Activated naive CD8-positive, alpha-beta T cell treated with anti-CD3 and anti-CD28 coated beads, Interleukin-2, amount 10 ng/mL, durations not matched to agents 7 days and 5 days (primary cell): ENCODE data around the gene ANKRD11. TPM values are rescaled to one million over a fixed set of nuclear protein-coding genes. Genes with fewer than 3 reads are reported as not detected.

Experiments used
- ATAC-seq: fragments of 150-1000 bp; cut with Tn5 transposase; one replicate; pipeline ENCODE4 v1.10.0; 2021; ENCODE audit warnings: low read depth, moderate library complexity
- POLR2A ChIA-PET: fragments of 350-600 bp; sonication (Branson Sonifier 250); formaldehyde crosslinking; loops from one replicate; lab custom pipeline; 2021; ENCODE audit warnings: antibody characterized with exemption; lab: Charles Lee
- DNase-seq: peaks from one replicate; pipeline ENCODE4 v3.0.0; 2021
- H3K27ac Mint-ChIP-seq: one replicate; pipeline ENCODE4 v1.8.0; 2022; ENCODE audit warnings: mild to moderate bottlenecking, mixed read lengths
- H3K27me3 Mint-ChIP-seq: one replicate; pipeline ENCODE4 v1.8.0; 2022; ENCODE audit warnings: mild to moderate bottlenecking, moderate library complexity, mixed read lengths
- H3K36me3 Mint-ChIP-seq: one replicate; pipeline ENCODE4 v1.8.0; 2021; ENCODE audit warnings: mild to moderate bottlenecking, mixed read lengths
- H3K4me1 Mint-ChIP-seq: one replicate; pipeline ENCODE4 v1.8.0; 2021; ENCODE audit warnings: mixed read lengths
- H3K4me3 Mint-ChIP-seq: one replicate; pipeline ENCODE4 v1.8.0; 2022; ENCODE audit warnings: mild to moderate bottlenecking, moderate library complexity, mixed read lengths
- H3K9me3 Mint-ChIP-seq: one replicate; pipeline ENCODE4 v1.8.0; 2021; ENCODE audit warnings: mixed read lengths
- total RNA-seq, 2 experiments: library from RNA; stranded (reverse); gene quantifications; one replicate each; pipeline ENCODE4 v1.2.3, GENCODE V29; 2021

The ANKRD11 gene
- total RNA-seq, 2 experiments from 2014 or later: 213 to 217 TPM

DNA sequence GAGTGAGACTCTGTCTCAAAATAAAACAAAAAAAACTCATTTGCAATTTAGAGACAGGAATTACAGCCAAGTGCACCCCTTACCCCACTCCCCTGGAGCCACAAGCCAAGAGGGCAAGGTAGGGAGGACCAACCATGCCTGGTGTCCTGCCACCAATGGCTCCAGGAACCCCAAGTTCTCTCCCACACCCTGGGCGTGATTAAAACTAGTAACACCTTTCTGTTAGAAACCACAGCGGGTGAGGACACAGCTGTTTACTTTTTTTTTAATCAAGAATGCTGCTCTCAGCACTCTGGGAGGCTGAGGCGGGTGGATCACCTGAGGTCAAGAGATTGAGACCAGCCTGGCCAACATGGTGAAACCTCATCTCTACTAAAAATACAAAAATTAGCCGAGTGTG, 38.1 kb downstream of the ANKRD11 start:
- Mint-ChIP-seq H3K9me3 (no peaks in the 10 kb centered on the region), H3K27ac (no peak overlapping the region), H3K4me1 (peaks cover 66% of the 10 kb centered on the region), H3K27me3 (no peaks in the 10 kb centered on the region), H3K4me3 (no peak overlapping the region), H3K36me3 (peaks cover 8% of the 10 kb centered on the region)
- POLR2A ChIA-PET: no interaction called here
- DNase-seq (no peak), ATAC-seq (no peak)

GRCh38 chr16:89450537-89450936, 39.8 kb downstream of the ANKRD11 start:
- Mint-ChIP-seq H3K4me1 (peaks cover 70% of the 10 kb centered on the region), H3K27ac (no peak overlapping the region), H3K9me3 (no peaks in the 10 kb centered on the region), H3K36me3 (peaks cover 4% of the 10 kb centered on the region), H3K4me3 (no peak overlapping the region), H3K27me3 (no peaks in the 10 kb centered on the region)
- DNase-seq (no peak), ATAC-seq (no peak)
- POLR2A ChIA-PET: interaction anchor here (1.1 kb wide), 1 partner anchor 40 kb away, joined by 5 read pairs; the partner anchor contains the start of gene ANKRD11

DNA sequence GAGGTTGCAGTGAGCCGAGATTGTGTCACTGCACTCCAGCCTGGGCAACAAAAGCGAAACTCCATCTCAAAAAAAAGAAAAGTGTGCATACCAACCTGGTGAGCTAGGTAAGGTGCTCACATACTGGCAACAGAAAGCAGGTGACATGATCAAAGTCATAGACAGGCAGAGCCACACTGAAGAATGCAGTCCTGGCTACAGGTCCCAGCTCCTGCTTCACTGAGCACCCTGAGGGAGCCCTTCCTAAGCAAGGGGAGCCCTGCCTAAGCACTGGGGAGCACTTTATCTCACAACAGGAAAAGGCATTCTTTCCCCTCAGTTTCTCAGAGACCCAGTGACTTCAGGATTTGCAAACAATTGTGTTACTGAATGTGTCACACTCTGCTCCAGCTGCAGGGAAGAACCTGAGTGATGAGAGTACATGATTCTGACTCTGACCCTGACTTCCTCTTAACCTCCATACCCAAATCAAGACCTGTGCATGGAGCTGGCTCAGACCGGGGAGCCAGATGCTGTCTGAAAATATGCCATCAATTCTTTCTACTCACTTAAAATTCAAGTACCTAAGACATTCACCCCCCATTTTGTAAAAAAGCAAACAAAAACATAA, 40.5 kb downstream of the ANKRD11 start:
- H3K4me1 Mint-ChIP-seq: peaks cover 73% of the 10 kb centered on the region
- peaks cover 4% of the 10 kb centered on the region for H3K36me3 Mint-ChIP-seq
- H3K27ac Mint-ChIP-seq: peak overlapping the region; percentile 59
- ATAC-seq: peak; percentile 13
- POLR2A ChIA-PET: interaction anchor here (0.5 kb wide), 1 partner anchor 45 kb away, joined by 4 read pairs; no protein-coding TSS in a partner anchor
- no peaks in the 10 kb centered on the region for H3K27me3 Mint-ChIP-seq
- H3K9me3 Mint-ChIP-seq: no peaks in the 10 kb centered on the region
- H3K4me3 Mint-ChIP-seq: peak overlapping the region; percentile 28
- DNase-seq: no peak

DNA sequence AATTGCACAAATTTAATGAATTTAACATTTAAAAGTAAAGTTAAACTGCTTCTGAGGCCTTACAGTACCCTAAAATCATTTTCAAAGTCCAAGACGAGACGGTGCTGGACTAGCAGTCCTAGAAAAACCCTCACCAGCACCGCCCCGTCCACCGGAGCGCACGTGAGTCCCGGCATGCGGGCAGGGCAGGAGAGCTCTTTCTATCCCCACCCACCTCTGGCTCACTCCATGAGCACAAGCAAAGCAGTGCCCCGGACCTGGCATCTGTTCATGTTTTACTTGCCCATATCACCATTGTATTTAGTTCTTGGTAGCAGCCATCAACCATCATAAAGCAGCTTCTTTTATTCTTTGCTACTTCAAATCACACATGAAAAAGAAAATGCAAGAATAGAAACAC, 41.7 kb downstream of the ANKRD11 start:
- POLR2A ChIA-PET: no interaction called here
- ATAC-seq: no peak
- Mint-ChIP-seq H3K27me3 (no peaks in the 10 kb centered on the region), H3K4me3 (no peak overlapping the region), H3K27ac (no peak overlapping the region), H3K9me3 (no peaks in the 10 kb centered on the region), H3K4me1 (peaks cover 77% of the 10 kb centered on the region), H3K36me3 (peaks cover 1% of the 10 kb centered on the region)
- no peak for DNase-seq

DNA sequence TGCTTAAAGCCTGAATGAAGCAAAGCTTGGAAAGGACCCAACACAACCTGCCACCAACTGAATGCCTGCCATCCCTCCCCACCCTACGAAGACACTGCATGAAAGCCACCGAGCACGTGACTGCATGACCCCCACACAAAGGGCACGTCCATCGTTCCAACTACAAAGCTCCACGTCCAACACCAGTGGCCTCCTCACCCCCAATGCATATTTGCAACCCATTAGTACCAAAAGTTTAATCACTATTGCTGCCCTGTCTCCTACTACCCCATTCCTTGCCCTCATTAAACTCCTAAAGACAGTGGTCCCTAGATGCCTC, 43.4 kb downstream of the ANKRD11 start:
- ATAC-seq (no peak), DNase-seq (no peak)
- POLR2A ChIA-PET: interaction anchor here (0.6 to 1.8 kb wide), 3 partner anchors 8 to 61 kb away, joined by 3 to 11 read pairs (median 4); partner anchors contain the start of gene SPG7
- H3K4me3 Mint-ChIP-seq: peak overlapping the region; percentile 63
- H3K36me3 Mint-ChIP-seq: peaks cover 1% of the 10 kb centered on the region
- peak overlapping the region; percentile 3 for H3K27ac Mint-ChIP-seq
- no peaks in the 10 kb centered on the region for H3K9me3 Mint-ChIP-seq
- H3K27me3 Mint-ChIP-seq: no peaks in the 10 kb centered on the region
- peaks cover 82% of the 10 kb centered on the region for H3K4me1 Mint-ChIP-seq

DNA sequence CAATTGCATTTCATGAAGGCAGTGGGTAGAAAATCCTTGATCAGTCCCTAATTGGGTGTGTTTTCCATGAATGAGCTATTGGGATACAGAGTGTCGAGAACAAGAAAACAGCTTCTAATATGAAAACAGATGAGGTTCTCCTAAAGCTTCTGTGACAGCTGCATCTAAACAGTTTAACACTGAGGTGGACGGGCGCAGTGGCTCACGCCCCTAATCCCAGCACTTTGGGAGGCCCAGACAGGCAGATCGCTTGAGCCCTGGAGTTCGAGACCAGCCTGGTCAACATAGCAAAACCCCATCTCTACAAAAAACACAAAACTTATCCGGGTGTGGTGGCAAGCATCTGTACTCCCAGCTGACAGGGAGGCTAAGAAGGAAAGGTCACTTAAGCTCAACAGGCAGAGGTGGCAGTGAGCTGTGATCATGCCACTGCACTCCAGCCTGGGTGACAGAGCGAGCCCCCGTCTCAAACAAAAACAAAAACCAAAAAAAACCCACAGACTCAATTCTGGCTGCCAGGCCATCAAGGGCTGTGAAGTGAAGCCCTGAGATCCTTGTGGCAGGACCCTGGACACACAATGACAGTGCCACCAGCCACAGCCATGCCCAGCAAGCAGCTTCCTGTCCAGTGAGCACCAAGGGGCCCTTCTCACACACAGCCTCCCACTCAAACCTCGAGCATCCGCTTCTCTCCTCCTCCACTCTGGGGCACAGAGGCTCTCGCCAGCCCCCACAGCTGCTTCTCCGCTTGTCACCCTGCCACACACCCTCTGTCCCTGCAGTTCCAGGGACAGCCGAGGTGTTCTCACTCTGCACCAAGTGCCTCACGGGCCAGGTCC, 44.0 kb downstream of the ANKRD11 start:
- Mint-ChIP-seq H3K9me3 (no peaks in the 10 kb centered on the region), H3K36me3 (peaks cover 1% of the 10 kb centered on the region), H3K4me3 (peak overlapping the region; percentile 63), H3K27me3 (no peaks in the 10 kb centered on the region), H3K4me1 (peaks cover 84% of the 10 kb centered on the region), H3K27ac (peak overlapping the region; percentile 3)
- peak; percentile 45 for ATAC-seq
- POLR2A ChIA-PET: interaction anchor here (0.6 to 1.8 kb wide), 7 partner anchors 9 to 82 kb away, joined by 3 to 11 read pairs (median 4); partner anchors contain the start of gene SPG7
- DNase-seq: no peak

- Mint-ChIP-seq H3K27ac (peak overlapping the region; percentile 41), H3K9me3 (no peaks in the 10 kb centered on the region), H3K4me1 (peaks cover 83% of the 10 kb centered on the region), H3K4me3 (no peak overlapping the region), H3K36me3 (peaks cover 3% of the 10 kb centered on the region), H3K27me3 (no peaks in the 10 kb centered on the region)
- ATAC-seq (no peak), DNase-seq (no peak)
- POLR2A ChIA-PET: interaction anchor here (0.7 to 1.8 kb wide), 3 partner anchors 9 to 40 kb away, joined by 5 to 11 read pairs (median 6); no protein-coding TSS in a partner anchor
These were observed 45.2 kb downstream of the ANKRD11 start for GRCh38 chr16:89445166-89445565.

DNA sequence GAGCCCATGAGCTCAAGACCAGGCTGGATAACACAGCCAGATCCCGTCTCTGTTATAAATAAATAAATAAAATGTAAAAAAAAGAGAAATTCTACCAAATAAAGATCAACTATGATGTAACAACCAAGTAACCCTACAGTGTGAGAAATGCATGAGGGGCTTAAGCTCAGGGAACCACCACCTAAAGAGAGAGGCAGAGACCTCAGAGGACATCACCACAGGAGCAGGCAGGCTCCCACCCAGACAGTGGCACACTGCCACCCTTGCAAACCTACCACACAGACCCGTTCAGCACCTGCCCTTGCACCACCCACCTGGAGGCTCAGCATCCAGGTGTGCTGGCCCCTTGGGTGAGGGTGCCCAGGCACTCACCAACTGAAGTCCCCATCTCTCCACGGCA, 45.6 kb downstream of the ANKRD11 start:
- no peak overlapping the region for H3K4me3 Mint-ChIP-seq

DNA sequence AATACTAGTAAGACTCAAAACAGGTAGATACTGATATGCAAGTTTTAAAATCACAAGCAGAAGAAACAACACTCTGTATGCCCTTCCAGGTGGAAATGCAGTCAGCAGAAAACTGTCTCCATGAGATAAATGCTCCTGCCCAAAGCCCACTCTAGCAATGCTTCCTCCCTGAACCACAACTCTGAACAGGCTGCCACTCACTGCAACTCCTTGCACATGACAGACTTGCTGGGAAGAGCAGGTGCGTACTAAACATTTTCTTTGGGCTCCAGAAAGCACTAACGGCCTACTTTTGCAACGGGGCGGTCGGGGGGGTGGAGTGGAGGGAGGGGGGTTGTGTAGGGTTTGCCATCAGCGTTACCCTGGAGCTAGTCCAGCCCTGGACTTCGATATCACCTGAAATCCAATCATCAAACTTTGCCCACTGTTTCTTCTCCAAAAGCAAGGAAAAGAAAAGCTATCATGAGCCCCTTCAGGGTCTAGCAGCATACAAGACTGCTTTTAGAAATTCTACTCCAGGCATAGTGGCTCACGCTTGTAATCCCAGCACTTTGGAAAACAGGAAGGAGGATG, 46.1 kb downstream of the ANKRD11 start:
- H3K36me3 Mint-ChIP-seq: peaks cover 5% of the 10 kb centered on the region
- peak overlapping the region; percentile 12 for H3K27ac Mint-ChIP-seq

More for the DNA sequence above, 45.6 kb downstream of the ANKRD11 start:
- POLR2A ChIA-PET: interaction anchor here (1.2 kb wide), 1 partner anchor 41 kb away, joined by 6 read pairs; no protein-coding TSS in a partner anchor
- peaks cover 5% of the 10 kb centered on the region for H3K36me3 Mint-ChIP-seq
- H3K4me1 Mint-ChIP-seq: peaks cover 82% of the 10 kb centered on the region
- H3K27me3 Mint-ChIP-seq: no peaks in the 10 kb centered on the region
- H3K27ac Mint-ChIP-seq: no peak overlapping the region
- H3K9me3 Mint-ChIP-seq: no peaks in the 10 kb centered on the region
- ATAC-seq (no peak), DNase-seq (no peak)

GRCh38 chr16:89443727-89444084, 46.7 kb downstream of the ANKRD11 start:
- Mint-ChIP-seq H3K4me1 (peaks cover 81% of the 10 kb centered on the region), H3K27ac (no peak overlapping the region), H3K27me3 (no peaks in the 10 kb centered on the region), H3K4me3 (peak overlapping the region; percentile 65), H3K36me3 (peaks cover 6% of the 10 kb centered on the region), H3K9me3 (no peaks in the 10 kb centered on the region)
- POLR2A ChIA-PET: no interaction called here
- ATAC-seq (no peak), DNase-seq (no peak)

More for the DNA sequence above, 46.1 kb downstream of the ANKRD11 start:
- Mint-ChIP-seq H3K9me3 (no peaks in the 10 kb centered on the region), H3K27me3 (no peaks in the 10 kb centered on the region), H3K4me3 (peak overlapping the region; percentile 65), H3K4me1 (peaks cover 83% of the 10 kb centered on the region)
- POLR2A ChIA-PET: no interaction called here
- no peak for DNase-seq
- no peak for ATAC-seq

DNA sequence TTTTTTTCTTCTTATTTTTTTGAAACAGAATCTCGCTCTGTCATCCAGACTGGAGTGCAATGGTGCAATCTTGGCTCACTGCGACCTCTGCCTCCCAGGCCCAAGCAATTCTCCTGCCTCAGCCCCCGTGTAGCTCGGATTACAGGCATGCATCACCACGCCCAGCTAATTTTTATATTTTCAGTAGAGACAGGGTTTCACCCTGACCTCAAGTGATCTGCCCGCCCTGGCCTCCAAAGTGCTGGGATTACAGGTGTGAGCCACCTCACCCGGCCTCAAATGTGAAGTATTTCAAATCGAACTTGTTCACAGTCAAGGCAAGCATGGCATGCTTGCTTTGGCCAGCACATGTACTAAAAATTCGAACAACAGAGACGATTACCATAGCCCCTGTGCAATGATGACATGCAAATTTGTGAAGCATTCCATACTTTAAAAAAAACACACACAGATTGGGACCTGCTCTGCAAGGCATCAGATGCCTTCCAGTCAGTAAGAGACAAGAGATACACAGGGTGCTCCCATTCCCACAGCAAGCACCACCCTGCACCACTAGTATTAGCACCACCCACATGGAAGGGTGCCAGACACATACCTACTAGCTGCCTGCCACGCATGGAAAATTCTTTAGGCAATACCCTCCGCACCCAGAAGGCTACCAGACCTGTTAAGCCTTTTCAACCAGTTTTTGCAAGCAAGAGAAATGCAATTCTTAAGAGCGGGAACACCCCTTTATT, 47.2 kb downstream of the ANKRD11 start:
- peaks cover 75% of the 10 kb centered on the region for H3K4me1 Mint-ChIP-seq
- peak overlapping the region; percentile 72 for H3K27ac Mint-ChIP-seq
- H3K9me3 Mint-ChIP-seq: no peaks in the 10 kb centered on the region
- peak overlapping the region; percentile 65 for H3K4me3 Mint-ChIP-seq
- H3K27me3 Mint-ChIP-seq: no peaks in the 10 kb centered on the region
- DNase-seq (no peak), ATAC-seq (no peak)
- H3K36me3 Mint-ChIP-seq: peaks cover 5% of the 10 kb centered on the region
- POLR2A ChIA-PET: interaction anchor here (1.4 kb wide), 1 partner anchor 12 kb away, joined by 3 read pairs; no protein-coding TSS in a partner anchor

GRCh38 chr16:89442588-89442987, 47.8 kb downstream of the ANKRD11 start:
- H3K4me1 Mint-ChIP-seq: peaks cover 80% of the 10 kb centered on the region
- no peaks in the 10 kb centered on the region for H3K27me3 Mint-ChIP-seq
- H3K36me3 Mint-ChIP-seq: peaks cover 5% of the 10 kb centered on the region
- ATAC-seq: no peak
- DNase-seq: no peak
- POLR2A ChIA-PET: interaction anchor here (1.4 kb wide), 1 partner anchor 13 kb away, joined by 3 read pairs; no protein-coding TSS in a partner anchor
- no peaks in the 10 kb centered on the region for H3K9me3 Mint-ChIP-seq
- H3K4me3 Mint-ChIP-seq: peak overlapping the region; percentile 65
- H3K27ac Mint-ChIP-seq: peak overlapping the region; percentile 28
